ENCODE data around the gene POU2F1.

GRCh38 chr1:167332503-167332902 is 111.8 kb downstream of the POU2F1 start:
- TF ChIP-seq, protein P1, sequence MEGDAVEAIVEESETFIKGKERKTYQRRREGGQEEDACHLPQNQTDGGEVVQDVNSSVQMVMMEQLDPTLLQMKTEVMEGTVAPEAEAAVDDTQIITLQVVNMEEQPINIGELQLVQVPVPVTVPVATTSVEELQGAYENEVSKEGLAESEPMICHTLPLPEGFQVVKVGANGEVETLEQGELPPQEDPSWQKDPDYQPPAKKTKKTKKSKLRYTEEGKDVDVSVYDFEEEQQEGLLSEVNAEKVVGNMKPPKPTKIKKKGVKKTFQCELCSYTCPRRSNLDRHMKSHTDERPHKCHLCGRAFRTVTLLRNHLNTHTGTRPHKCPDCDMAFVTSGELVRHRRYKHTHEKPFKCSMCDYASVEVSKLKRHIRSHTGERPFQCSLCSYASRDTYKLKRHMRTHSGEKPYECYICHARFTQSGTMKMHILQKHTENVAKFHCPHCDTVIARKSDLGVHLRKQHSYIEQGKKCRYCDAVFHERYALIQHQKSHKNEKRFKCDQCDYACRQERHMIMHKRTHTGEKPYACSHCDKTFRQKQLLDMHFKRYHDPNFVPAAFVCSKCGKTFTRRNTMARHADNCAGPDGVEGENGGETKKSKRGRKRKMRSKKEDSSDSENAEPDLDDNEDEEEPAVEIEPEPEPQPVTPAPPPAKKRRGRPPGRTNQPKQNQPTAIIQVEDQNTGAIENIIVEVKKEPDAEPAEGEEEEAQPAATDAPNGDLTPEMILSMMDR (IDR thresholded peaks at IDR 0.05), result no peak
- TF ChIP-seq POLR2A (IDR thresholded peaks at IDR 0.05) (no peak), EP300 (IDR thresholded peaks at IDR 0.05) (no peak)

Measured in ovary (tissue), 3 donors.